ENCODE data around the gene ALDH1A2.
A peak's percentile ranks its signal among the peaks of the same experiment; 100 is the strongest.
"Not testable (repeated sequence)": the region's sequence is repeated elsewhere in the genome, so short reads cannot be mapped to it uniquely, and the experiment has no call there.

ALDH1A2 gene

DNA sequence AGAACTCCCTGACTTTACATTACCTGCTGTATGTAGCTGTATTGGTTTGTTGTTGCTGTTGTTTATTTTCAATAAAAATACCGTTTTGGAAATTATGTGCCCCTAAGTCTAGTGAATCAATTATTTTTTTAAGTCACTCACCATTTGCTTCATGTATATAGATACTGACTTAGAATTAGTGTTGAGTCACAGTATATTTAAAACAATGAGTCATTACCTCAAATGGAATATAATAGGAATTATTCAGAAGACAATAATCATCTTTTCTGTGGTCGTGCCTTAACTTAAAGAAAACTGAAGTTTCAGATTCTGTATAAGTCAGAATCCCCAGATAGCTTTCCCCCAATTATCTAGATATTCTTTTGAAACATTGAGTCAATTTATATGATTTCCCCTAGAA lies 21.0 kb upstream of the ALDH1A2 start:
- no peak overlapping the region for H3K9ac ChIP-seq (ENCODE audit: low read depth, low read length)
- no peaks in the 10 kb centered on the region for H3K4me1 ChIP-seq (ENCODE audit: control insufficient read depth, insufficient read depth, low read length)
- H3K27me3 ChIP-seq (ENCODE audit: control insufficient read depth, insufficient read depth, low read length) = no peaks in the 10 kb centered on the region
- H3K9me3 ChIP-seq (ENCODE audit: control insufficient read depth, insufficient read depth, low read length) = no peaks in the 10 kb centered on the region
- no peaks in the 10 kb centered on the region for H3K36me3 ChIP-seq (ENCODE audit: control insufficient read depth, insufficient read depth, low read length)
- H3K4me3 ChIP-seq (ENCODE audit: low read depth, low read length) = no peak overlapping the region

DNA sequence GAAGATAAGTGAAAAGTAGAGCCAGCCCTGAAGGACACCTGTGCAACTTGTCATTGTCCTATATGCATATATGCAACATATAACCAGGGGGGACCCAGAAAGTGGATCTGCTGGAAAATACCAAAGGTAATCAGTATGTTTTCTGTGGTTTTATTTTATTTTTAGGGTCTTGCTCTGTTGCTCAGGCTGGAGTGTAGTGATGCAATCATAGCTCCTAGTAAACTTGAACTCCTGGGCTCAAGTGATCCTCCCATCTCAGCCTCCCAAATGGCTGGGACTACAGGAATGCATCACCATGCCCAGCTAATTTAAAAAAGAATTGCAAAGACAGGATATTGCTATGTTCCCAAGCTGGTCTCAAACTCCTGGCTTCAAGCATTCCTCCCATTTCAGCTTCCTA lies 18.0 kb upstream of the ALDH1A2 start:
- Histone ChIP-seq H3K9me3 (ENCODE audit: control insufficient read depth, insufficient read depth, low read length) (no peaks in the 10 kb centered on the region), H3K4me1 (ENCODE audit: control insufficient read depth, insufficient read depth, low read length) (peaks cover 5% of the 10 kb centered on the region), H3K36me3 (ENCODE audit: control insufficient read depth, insufficient read depth, low read length) (no peaks in the 10 kb centered on the region), H3K4me3 (ENCODE audit: low read depth, low read length) (no peak overlapping the region), H3K9ac (ENCODE audit: low read depth, low read length) (no peak overlapping the region), H3K27me3 (ENCODE audit: control insufficient read depth, insufficient read depth, low read length) (no peaks in the 10 kb centered on the region)

DNA sequence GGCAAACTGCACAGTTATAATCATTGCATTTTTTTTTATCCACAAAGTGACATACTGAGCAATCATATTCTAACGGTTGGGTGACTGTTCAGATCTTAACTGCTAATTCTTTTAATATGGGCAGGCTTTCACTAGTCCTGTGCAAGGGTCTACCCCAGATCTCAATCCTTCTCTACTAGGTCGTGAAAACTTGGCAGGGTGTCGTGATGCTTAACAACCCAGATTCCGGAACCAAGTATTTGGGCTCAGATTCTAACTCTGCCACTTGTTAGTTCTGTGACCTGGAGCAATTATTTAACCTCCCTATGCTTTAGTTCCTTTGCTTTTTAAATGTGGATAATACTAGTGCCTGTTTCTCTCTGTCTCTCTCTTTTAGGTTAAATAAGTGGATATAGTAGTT lies 16.4 kb upstream of the ALDH1A2 start:
- no peaks in the 10 kb centered on the region for H3K36me3 ChIP-seq (ENCODE audit: control insufficient read depth, insufficient read depth, low read length)
- H3K4me1 ChIP-seq (ENCODE audit: control insufficient read depth, insufficient read depth, low read length) = peaks cover 5% of the 10 kb centered on the region
- H3K9ac ChIP-seq (ENCODE audit: low read depth, low read length) = no peak overlapping the region
- H3K27me3 ChIP-seq (ENCODE audit: control insufficient read depth, insufficient read depth, low read length) = no peaks in the 10 kb centered on the region
- H3K9me3 ChIP-seq (ENCODE audit: control insufficient read depth, insufficient read depth, low read length) = no peaks in the 10 kb centered on the region
- H3K4me3 ChIP-seq (ENCODE audit: low read depth, low read length) = no peak overlapping the region

DNA sequence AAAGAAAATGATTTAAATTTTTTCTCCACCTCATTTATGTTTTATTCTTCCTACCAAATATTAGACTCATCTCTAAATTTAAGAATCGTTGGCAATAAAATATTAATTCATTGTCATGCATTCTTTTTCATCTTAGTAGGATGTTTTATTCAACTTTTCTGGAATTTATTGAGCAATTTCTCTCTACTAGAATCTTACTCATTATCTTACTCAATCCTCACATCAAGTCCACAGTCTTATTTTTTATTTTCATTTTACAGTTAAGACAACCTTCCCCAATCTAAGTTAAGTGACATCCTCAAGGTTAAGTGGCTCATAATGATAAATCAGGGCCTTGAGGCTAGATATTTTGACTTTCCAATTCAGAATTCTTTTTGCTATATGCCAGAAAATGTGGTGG lies 15.9 kb upstream of the ALDH1A2 start:
- Histone ChIP-seq H3K36me3 (ENCODE audit: control insufficient read depth, insufficient read depth, low read length) (no peaks in the 10 kb centered on the region), H3K27me3 (ENCODE audit: control insufficient read depth, insufficient read depth, low read length) (no peaks in the 10 kb centered on the region), H3K9ac (ENCODE audit: low read depth, low read length) (no peak overlapping the region), H3K9me3 (ENCODE audit: control insufficient read depth, insufficient read depth, low read length) (no peaks in the 10 kb centered on the region), H3K4me1 (ENCODE audit: control insufficient read depth, insufficient read depth, low read length) (peaks cover 5% of the 10 kb centered on the region), H3K4me3 (ENCODE audit: low read depth, low read length) (no peak overlapping the region)

DNA sequence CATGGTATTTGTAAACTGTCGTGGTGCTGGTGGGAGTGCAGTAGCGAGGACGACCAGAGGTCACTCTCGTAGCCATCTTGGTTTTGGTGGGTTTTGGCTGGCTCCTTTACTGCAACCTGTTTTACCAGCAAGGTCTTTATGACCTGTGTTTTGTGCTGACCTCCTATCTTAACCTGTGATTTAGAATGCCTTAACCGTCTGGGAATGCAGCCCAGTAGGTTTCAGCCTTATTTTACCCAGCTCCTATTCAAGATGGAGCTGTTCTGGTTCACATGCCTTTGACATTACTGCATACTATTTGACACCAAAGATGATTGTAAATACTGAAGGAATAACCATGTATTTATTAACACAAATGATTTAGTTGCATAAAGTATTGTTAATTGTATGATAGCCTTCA lies 15.4 kb upstream of the ALDH1A2 start:
- not testable (repeated sequence) for H3K36me3 ChIP-seq (ENCODE audit: control insufficient read depth, insufficient read depth, low read length); H3K27me3 ChIP-seq (ENCODE audit: control insufficient read depth, insufficient read depth, low read length); H3K9me3 ChIP-seq (ENCODE audit: control insufficient read depth, insufficient read depth, low read length); H3K9ac ChIP-seq (ENCODE audit: low read depth, low read length); H3K4me1 ChIP-seq (ENCODE audit: control insufficient read depth, insufficient read depth, low read length); H3K4me3 ChIP-seq (ENCODE audit: low read depth, low read length)

GRCh38 chr15:58080398-58080797 lies 14.9 kb upstream of the ALDH1A2 start:
- no peak overlapping the region for H3K4me3 ChIP-seq (ENCODE audit: low read depth, low read length)
- H3K27me3 ChIP-seq (ENCODE audit: control insufficient read depth, insufficient read depth, low read length) = no peaks in the 10 kb centered on the region
- no peaks in the 10 kb centered on the region for H3K36me3 ChIP-seq (ENCODE audit: control insufficient read depth, insufficient read depth, low read length)
- H3K4me1 ChIP-seq (ENCODE audit: control insufficient read depth, insufficient read depth, low read length) = peaks cover 5% of the 10 kb centered on the region
- no peaks in the 10 kb centered on the region for H3K9me3 ChIP-seq (ENCODE audit: control insufficient read depth, insufficient read depth, low read length)
- H3K9ac ChIP-seq (ENCODE audit: low read depth, low read length) = no peak overlapping the region

- Histone ChIP-seq H3K4me3 (ENCODE audit: low read depth, low read length) (no peak overlapping the region), H3K9me3 (ENCODE audit: control insufficient read depth, insufficient read depth, low read length) (no peaks in the 10 kb centered on the region), H3K9ac (ENCODE audit: low read depth, low read length) (no peak overlapping the region), H3K4me1 (ENCODE audit: control insufficient read depth, insufficient read depth, low read length) (peaks cover 5% of the 10 kb centered on the region), H3K27me3 (ENCODE audit: control insufficient read depth, insufficient read depth, low read length) (no peaks in the 10 kb centered on the region), H3K36me3 (ENCODE audit: control insufficient read depth, insufficient read depth, low read length) (no peaks in the 10 kb centered on the region)
These were observed 13.1 kb upstream of the ALDH1A2 start for GRCh38 chr15:58078591-58078990.

DNA sequence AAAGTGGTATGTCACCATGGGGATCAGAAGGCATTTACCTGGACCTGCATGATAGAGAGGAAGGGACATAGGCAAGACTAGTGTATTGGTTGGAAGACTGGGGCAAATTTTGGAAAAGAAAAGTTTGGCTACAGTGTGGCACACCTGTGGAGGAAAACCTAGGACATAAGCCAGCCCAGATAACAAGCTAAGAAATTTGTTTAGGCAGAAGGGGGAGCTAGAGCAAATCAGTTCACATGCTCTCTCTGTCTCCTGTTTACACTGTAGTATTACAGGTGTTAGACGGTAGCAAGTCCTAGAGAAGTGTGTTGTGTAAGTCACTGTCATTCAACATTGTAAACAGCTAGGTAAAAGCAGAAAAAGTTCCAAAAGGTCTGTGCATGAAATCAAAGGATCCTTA lies 11.9 kb upstream of the ALDH1A2 start:
- no peak overlapping the region for H3K4me3 ChIP-seq (ENCODE audit: low read depth, low read length)

DNA sequence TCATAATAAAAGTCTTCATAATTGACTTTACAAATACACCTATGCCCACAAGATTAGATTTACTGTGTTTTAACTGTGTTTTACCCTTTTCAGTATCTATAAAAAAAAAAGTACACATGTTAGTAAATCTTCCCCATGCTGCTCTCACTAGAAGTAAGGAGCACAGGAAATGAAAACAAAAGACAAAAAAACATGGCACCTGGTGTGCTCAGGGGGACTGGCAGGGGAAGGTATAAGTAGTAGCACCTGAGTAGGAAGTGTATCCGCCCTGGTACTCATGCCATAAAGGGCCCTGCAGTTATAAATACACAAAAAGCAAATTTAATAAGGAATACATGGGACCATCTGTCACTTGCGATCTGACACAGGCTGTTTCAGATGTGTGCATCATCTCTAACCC lies 8.9 kb upstream of the ALDH1A2 start:
- H3K36me3 ChIP-seq (ENCODE audit: control insufficient read depth, insufficient read depth, low read length) = no peaks in the 10 kb centered on the region
- no peaks in the 10 kb centered on the region for H3K4me1 ChIP-seq (ENCODE audit: control insufficient read depth, insufficient read depth, low read length)
- no peak overlapping the region for H3K9ac ChIP-seq (ENCODE audit: low read depth, low read length)
- no peak overlapping the region for H3K4me3 ChIP-seq (ENCODE audit: low read depth, low read length)
- peaks cover 2% of the 10 kb centered on the region for H3K27me3 ChIP-seq (ENCODE audit: control insufficient read depth, insufficient read depth, low read length)
- H3K9me3 ChIP-seq (ENCODE audit: control insufficient read depth, insufficient read depth, low read length) = no peaks in the 10 kb centered on the region

More for the DNA sequence above, 11.9 kb upstream of the ALDH1A2 start:
- Histone ChIP-seq H3K9me3 (ENCODE audit: control insufficient read depth, insufficient read depth, low read length) (no peaks in the 10 kb centered on the region), H3K4me1 (ENCODE audit: control insufficient read depth, insufficient read depth, low read length) (peaks cover 5% of the 10 kb centered on the region), H3K36me3 (ENCODE audit: control insufficient read depth, insufficient read depth, low read length) (no peaks in the 10 kb centered on the region), H3K9ac (ENCODE audit: low read depth, low read length) (no peak overlapping the region), H3K27me3 (ENCODE audit: control insufficient read depth, insufficient read depth, low read length) (no peaks in the 10 kb centered on the region)

- H3K9ac ChIP-seq (ENCODE audit: low read depth, low read length) = no peak overlapping the region
- H3K4me1 ChIP-seq (ENCODE audit: control insufficient read depth, insufficient read depth, low read length) = no peaks in the 10 kb centered on the region
- no peaks in the 10 kb centered on the region for H3K36me3 ChIP-seq (ENCODE audit: control insufficient read depth, insufficient read depth, low read length)
- no peaks in the 10 kb centered on the region for H3K9me3 ChIP-seq (ENCODE audit: control insufficient read depth, insufficient read depth, low read length)
- H3K4me3 ChIP-seq (ENCODE audit: low read depth, low read length) = no peak overlapping the region
- peaks cover 34% of the 10 kb centered on the region for H3K27me3 ChIP-seq (ENCODE audit: control insufficient read depth, insufficient read depth, low read length)
These were observed 5.4 kb upstream of the ALDH1A2 start for GRCh38 chr15:58070801-58071418.

DNA sequence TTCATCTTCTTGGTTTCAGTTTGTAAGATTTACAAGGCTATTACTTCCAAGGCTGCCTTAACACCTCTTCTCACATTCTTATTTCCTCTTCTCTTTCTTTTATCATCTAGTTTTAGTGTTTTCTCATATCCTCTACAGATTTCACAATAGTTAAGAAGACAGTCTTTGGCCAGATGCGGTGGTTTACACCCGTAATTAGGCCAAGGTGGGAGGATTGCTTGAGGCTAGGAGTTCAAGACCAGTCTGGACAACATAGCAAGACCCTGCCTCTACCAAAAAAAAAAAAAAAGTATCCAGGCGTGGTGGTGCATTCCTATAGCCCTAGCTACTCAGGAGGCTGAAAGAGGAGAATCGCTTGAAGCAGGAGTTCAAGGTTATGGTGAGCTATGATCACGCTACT lies 3.5 kb upstream of the ALDH1A2 start:
- Histone ChIP-seq H3K4me3 (ENCODE audit: low read depth, low read length) (no peak overlapping the region), H3K9me3 (ENCODE audit: control insufficient read depth, insufficient read depth, low read length) (no peaks in the 10 kb centered on the region), H3K9ac (ENCODE audit: low read depth, low read length) (no peak overlapping the region), H3K27me3 (ENCODE audit: control insufficient read depth, insufficient read depth, low read length) (peaks cover 48% of the 10 kb centered on the region), H3K36me3 (ENCODE audit: control insufficient read depth, insufficient read depth, low read length) (no peaks in the 10 kb centered on the region), H3K4me1 (ENCODE audit: control insufficient read depth, insufficient read depth, low read length) (peaks cover 3% of the 10 kb centered on the region)

- Histone ChIP-seq H3K4me3 (ENCODE audit: low read depth, low read length) (peak overlapping the region; percentile 57), H3K4me1 (ENCODE audit: control insufficient read depth, insufficient read depth, low read length) (peaks cover 5% of the 10 kb centered on the region), H3K9me3 (ENCODE audit: control insufficient read depth, insufficient read depth, low read length) (no peaks in the 10 kb centered on the region), H3K9ac (ENCODE audit: low read depth, low read length) (no peak overlapping the region), H3K36me3 (ENCODE audit: control insufficient read depth, insufficient read depth, low read length) (no peaks in the 10 kb centered on the region), H3K27me3 (ENCODE audit: control insufficient read depth, insufficient read depth, low read length) (peaks cover 75% of the 10 kb centered on the region)
These were observed 744 bp upstream of the ALDH1A2 start for GRCh38 chr15:58066042-58066867.
